ENCODE results near the gene COL18A1.
A peak's percentile ranks its signal among the peaks of the same experiment; 100 is the strongest.

The COL18A1 gene

DNA sequence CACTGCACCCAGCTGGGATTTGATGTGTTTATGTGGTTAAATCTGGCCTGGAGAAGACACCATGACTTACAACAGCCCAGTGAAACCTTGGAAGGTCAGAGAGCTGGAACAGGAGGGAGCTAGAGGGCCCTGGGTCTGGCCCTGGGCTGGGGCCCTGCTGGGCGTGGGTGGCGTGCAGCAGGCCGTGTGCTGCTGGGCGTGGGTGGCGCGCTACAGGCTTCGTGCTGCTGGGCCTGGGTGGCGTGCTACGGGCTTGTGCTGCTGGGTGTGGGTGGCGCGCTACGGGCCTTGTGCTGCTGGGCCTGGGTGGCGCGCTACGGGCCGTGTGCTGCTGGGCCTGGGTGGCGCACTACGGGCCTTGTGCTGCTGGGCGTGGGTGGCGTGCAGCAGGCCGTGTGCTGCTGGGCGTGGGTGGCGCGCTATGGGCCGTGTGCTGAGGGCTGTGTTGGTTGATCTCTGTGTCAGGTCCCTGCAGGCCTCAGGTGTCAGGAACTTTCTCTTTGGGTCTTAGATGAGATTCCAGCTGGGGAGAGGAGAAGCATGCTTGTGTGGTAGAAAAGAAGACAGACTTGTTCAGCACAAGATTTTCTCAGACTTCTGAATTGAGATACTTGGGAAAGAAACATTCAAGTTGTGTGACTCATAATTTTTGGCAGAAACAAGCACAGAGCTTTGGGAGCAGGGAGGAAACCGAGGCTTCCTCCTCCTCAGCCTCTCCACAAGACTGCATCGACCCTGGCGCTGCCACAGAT is 66.0 kb downstream of the COL18A1 start:
- DNase-seq = no peak

DNA sequence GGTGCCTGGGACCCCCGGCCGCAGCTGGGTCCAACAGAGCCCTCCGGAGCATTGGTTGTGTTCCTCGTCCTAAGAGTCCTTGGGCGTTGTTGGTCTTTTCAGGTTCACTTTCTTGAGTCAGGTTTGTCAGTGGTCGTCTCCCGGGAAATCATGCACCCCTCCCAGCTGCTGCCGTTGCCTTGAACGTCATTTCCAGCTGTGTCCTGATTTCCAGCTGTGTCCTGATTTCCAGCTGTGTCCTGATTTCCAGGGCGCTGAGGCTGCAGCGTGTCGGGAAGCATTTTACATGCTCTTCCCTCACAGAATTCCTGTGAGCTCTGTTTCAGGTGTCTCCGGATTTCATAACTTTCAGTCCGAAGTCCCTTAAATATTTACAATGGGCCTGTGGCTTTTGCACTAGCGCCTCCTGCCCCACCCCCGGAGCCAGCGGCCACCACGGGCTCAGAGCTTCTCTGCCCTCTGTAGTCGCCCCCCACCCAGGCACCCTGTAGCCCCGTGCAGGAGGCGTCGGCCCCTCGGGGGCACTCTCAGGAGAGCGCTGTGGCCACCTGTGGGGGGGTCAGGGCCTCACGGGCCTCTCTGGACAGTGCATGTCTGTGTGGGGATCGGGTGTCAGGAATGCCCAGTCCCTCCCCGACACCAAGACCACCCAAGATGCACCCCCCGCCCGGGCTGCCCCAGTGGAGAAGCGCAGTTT is 66.7 kb downstream of the COL18A1 start:
- DNase-seq = no peak

DNA sequence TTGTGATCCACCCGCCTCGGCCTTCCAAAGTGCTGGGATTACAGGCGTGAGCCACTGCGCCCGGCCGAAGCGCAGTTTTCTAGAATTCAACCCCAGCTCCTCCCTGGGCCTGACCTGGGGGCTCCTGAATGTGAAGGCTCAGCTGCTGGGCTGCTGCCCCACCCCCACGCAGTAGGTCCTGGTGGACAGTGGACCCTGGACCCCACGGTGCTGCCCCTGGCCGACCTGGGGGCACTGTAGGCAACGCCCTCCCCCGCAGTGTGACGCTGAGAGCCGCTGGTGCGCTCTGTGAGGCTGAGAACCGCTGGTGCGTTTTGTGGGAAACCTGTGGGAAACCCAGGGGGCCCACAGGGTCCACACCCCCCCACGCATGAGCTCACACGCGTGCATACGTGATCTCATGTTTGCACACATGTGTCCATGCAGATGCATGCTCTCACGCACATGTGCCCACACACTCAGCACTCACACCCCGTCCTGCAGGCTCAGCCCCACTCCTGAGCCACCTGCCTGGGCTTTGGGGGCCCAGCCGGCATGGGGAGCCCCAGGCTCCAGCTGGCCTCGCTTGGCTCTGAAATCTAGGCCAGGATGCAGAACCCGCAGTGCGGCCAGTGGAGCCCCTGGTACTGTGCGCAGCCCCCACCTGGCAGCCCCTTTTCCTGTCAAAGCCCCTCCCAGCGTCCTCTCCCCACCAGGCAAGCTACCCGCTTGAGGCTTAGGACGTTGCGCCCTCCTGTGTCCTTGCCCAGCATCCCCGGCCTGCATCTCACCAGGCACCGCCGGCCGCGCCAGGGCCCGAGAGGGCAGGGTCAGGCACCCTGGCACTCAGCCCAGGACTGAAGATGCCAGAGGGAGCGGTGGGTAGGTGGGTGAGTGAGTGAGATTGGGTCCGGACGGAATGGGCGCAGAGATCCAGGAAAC is 67.7 kb downstream of the COL18A1 start:
- DNase-seq = no peak

DNA sequence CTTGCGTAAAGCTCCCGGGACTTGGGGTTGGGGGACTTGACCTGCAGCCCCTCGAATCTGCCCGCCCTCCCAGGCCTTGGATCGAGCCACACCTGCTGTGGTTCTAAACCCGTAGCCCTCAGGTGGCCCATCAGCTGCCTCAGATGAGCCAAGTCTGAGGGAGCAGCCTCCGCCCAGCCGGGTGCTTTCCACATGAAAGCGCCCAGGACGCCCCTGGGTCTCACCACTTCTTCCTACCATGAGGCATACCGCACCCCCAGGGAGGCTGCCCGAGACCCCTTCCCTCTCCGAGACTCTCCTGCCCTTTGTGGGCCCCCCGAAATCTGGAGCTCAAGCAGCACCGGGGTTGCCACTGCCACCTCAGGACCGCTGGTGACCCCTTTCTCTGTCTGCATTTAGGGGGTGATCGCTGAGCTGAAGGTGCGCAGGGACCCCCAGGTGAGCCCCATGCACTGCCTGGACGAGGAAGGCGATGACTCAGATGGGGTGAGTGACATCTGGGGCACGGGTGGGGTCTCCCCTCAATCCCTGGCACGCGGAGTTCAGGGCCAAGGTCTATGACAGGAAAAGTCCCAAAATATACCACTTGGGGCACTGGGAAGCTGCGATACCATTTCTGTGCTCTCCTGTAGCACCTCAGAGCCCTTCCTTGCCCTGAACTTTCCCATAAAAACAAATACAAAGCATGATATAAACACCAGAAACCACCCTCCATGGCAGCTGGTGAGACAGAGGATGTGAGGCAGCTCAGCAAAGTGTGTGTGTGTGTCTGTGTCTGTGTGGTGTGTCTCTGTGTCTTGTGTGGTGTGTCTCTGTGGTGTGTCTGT is 68.7 kb downstream of the COL18A1 start:
- DNase-seq = no peak

DNA sequence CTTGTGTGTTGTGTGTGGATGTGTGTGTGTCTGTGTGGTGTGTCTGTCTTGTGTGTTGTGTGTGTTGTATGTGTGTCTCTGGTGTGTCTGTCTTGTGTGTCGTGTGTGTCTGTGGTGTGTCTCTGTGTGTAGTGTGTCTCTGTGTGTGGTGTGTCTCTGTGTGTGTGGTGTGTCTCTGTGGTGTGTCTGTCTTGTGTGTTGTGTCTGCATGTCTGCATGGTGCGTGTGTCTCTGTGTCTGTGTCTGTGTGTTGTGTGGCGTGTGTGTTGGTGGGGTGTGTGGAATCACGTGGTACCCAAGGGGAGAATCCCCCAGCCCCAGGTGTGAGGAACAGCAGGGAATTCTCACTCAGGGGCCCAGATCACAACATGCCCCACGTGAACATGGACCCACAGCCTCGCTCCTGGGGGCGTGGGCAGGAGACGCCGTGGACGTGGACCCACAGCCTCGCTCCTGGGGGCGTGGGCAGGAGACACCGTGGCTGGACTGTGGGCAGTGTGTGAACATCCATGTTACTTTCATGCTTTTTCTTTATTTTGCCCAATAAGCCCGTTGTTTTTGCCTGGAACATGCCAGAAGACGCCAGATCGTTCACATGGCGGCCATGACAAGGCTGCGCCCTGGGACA is 69.5 kb downstream of the COL18A1 start:
- no peak for DNase-seq

DNA sequence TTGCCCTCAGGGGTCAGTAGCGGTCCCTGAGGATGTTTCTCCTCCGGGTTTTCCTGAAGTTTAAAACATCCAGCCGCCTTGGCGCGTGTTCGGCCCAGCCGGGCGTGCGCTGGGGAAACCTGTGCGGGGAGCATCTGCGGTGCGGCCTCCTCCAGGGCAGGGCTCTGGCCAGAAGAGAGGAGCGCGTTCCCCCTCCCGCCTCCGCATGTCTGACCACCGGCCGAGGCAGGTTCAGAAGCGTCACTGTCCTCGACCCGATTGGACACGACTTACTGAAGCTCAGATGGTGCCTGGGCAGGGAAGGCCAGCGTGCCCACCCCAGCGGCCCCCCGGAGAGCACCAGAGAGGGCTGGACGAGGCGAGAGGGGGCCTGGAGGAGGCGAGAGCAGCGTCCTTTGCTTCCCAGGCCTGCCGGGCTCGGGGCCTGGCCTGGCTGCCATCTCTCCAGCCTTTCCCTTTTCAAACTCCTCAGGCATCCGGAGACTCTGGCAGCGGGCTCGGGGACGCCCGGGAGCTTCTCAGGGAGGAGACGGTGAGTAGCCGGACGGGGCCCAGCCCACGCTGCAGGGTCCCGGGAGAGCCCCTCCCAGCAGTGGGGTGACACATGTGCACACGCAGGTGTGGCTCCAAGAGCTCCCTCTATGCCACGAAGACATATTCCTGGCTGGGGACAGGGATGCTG is 70.2 kb downstream of the COL18A1 start:
- no peak for DNase-seq

DNA sequence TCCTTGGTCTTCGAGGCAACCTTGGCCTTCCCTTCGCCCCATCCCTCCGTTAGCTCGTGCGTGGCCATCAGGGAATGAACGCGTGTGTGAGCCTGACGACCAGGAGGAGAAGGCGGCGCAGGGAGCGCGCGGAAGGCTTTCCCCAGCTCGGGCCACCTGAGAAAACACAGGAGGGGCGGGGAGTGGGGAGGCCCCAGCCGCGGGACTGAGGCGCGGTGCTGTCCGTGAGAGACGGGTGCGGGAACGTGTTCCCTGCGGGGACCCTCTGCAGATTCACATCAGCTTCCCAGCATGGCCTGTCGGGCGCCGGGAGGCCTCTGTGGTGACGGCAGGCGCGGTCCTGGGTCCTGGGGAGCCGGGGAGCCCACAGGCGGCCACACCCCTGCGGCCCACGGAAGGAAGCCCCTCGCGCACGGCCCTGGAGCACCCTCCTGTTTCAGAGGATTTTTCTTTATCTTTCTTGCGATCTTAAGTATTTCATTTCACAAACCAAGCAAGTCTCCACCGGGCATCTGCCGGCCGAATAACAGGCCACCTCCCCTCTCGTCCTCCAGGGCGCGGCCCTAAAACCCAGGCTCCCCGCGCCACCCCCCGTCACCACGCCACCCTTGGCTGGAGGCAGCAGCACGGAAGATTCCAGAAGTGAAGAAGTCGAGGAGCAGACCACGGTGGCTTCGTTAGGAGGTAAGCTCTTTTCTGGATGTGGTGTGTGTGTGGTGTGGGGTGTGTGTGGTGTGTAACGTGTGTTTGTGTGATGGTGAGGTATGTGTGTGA is 71.0 kb downstream of the COL18A1 start:
- DNase-seq = no peak

DNA sequence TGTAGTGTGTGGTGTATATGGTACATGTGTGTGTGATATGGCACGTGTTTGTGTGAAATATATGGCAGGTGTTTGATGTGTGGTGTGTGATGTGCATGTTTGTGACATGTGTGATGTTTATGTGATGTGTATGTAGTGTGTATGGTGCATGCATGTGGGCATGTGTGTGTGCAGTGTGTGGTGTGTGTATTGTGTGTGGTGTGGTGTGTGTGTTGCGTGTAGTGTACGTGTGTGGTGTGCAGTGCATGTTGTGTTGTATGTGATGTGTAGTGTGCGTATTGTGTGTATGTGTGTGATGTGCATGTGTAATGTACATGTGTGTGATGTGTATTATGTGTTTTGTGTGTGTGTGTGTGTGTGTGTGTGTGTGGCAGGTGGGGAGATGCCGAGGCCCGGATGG is 71.6 kb downstream of the COL18A1 start:
- DNase-seq = no peak

DNA sequence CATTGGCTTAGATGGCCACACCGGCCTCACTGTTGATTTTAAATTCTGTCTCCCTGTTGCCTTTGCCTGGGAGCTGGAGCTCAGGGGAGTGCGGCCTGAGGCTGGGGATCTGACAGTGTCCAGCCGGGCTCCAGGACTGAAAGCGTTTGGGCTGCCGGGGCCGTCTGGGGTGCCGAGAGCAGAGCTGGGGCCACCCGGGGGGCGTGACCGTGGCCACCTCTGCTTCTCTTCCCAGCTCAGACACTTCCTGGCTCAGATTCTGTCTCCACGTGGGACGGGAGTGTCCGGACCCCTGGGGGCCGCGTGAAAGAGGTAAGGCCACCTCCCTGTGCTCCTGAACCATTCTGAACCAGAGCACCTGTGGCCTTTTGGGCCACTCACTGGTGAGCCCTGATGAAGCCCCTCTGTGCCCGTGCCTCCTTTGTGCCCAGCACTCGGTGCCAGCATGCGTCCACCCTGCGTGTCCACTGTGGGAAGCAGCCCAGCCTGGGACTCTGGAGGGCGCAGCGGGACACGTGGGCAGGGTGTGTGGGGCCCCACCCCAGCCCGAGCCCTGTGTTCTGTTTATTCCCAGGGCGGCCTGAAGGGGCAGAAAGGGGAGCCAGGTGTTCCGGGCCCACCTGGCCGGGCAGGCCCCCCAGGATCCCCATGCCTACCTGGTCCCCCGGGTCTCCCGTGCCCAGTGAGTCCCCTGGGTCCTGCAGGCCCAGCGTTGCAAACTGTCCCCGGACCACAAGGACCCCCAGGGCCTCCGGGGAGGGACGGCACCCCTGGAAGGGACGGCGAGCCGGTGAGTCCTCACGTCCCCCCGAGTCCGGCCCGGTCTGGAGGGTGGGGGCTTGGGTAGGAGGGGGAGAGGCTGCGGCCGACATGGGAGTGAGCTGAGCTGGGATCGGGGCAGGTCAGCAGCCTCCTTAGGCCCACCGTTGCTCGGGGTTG is 72.5 kb downstream of the COL18A1 start:
- no peak for DNase-seq

DNA sequence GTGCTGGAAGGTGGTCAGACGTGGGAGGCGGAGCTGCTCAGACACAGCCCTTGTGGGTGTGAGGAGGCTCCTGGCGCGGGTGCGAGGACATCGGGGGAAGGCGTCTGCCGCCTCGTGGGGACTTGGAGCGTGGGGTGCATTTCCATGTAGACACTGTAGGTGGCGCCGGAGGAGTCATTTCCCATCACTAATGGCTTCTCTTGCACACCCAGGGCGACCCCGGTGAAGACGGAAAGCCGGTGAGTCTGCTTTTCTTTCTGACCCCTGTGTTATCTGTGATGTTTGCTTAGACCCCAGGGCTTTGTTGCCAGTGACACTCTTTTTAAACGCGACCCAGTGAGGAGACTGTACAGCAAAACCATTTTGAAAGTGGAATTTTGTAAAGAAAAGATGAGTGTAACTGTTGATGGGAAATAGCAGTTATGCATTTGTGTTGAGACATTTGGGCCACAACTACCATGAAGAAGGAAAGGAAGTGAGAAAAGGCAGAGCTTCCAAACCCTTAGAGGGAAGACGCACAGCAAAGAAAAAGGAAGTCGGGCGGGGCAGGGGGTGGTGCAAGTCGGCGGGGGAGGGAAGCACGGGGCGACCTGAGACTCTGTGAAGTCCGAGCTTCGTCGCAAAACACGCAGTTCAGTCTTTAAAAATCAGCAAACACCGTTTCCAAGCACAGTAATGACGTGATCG is 73.3 kb downstream of the COL18A1 start:
- peak; percentile 81 for DNase-seq

DNA sequence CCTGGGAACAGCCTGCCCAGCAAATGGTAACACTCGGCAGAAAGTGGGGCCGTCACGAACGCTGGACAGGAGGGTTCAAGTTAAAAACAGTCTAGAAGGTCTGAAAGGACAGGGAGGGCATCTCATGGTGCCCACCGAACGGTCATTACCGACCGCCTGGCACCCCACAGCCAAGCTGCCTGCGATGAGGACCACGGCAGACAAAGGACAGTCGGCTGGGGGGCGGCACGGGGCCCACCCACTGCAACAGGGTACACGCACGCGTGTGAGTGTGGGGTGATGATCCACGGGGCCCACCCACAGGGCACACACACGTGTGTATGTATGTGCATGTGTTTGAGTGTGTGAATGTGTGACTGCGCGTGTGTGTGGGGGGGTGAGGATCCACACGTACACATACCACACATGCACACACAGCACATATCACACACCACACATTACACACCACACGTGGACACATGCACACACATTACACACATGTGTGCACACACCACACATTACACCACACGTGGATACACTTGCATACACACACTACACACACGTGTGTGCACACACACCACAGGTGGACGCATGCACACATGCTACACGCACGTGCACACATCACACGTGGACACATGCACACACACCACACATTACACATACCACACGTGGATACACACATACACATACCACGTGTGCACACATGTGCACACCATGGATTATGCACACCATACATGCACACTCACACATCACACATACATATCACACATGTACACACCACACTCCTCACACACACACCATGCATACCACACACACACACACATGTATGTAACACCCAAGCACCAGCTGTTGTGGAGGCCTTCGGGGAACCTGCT is 74.1 kb downstream of the COL18A1 start:
- DNase-seq = no peak

DNA sequence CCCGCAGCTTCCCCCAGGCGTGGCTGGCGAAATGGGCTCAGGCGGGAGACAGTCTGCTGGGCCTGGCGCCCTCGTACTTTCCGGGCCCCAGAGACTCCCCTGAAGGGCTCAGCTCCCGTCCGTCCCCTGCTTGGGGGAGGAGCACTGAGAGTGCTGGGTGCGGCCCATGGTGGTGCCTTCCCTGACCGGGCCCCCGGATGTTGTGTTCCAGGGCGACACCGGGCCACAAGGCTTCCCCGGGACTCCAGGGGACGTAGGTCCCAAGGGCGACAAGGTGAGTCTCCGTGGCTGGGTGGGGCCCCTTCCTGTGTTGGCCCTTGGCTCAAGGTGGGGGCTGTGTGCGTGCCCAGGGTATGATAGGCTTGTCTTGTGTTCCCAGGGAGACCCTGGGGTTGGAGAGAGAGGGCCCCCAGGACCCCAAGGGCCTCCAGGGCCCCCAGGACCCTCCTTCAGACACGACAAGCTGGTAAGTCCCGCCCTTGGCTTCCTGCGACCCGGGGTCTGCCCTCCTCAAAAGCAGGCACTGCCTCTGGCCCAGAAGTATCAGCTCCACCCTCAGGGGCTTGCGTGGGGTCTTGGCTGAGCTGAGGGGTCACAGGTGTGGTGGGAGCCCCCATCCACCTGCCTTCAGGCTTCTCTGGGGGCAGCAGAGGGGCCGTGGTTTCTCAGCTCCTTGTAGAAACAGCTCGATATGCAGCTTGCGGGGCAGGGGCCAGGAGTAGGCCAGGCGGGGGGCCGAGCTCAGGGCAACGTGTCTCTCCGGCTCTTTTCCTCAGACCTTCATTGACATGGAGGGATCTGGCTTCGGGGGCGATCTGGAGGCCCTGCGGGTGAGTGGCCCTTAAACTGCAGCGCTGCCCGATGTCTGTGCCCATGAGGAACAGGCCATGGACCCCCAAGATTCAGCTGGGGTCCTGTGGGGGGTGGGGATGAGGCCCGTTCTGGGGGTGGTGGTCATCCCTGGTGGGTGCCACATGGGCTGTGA is 75.0 kb downstream of the COL18A1 start:
- DNase-seq = no peak

DNA sequence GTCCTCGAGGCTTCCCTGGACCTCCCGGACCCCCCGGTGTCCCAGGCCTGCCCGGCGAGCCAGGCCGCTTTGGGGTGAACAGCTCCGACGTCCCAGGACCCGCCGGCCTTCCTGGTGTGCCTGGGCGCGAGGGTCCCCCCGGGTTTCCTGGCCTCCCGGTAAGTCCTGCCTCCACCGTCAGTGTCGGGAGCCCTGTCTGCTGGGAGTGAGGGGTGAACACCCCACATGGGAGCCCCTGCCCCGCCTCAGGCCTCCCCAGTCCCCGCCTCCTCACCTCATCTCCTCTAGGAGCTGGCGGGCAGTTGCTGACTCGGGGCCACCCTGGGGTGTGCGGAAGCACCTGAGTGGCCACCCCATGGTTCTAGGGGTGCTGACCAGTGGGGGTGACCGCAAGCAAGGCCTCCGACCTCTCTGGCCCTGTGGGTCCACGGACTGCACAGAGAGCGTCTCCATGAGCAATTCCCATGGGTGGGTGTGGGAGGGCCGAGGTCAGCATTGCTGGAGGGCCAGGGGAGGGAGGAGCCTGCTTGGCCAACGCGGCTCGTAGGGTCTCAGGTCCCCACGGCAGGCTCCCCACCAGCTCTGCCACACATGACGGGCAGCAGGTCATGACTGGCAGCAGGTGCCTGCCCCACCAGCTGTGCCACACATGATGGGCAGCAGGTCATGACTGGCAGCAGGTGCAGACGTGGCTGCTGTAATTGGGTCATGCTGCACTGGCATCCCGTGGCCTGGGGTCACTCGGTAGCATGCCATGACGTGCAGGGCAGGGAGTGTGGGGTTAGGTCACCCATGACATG is 75.9 kb downstream of the COL18A1 start:
- DNase-seq = no peak

DNA sequence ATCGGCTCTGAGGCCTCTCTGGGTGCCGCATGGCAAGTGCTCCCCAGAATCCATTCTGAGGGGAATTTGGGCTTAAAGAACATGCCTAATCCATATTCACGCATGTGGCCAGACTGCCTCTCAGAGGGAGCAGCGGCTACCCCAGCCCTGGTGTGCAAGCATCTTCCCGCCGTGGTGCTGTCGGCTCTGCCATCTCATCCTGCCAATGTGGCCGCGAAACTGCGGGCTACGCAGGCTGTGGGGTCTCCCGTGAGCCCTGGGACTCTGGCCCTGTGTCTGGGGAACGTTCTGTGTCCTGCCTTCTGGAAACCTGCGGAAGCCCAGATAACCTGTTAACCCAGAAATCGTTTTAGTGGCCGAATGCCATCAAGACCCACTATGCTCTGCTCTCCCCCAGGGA is 76.6 kb downstream of the COL18A1 start:
- no peak for DNase-seq

DNA sequence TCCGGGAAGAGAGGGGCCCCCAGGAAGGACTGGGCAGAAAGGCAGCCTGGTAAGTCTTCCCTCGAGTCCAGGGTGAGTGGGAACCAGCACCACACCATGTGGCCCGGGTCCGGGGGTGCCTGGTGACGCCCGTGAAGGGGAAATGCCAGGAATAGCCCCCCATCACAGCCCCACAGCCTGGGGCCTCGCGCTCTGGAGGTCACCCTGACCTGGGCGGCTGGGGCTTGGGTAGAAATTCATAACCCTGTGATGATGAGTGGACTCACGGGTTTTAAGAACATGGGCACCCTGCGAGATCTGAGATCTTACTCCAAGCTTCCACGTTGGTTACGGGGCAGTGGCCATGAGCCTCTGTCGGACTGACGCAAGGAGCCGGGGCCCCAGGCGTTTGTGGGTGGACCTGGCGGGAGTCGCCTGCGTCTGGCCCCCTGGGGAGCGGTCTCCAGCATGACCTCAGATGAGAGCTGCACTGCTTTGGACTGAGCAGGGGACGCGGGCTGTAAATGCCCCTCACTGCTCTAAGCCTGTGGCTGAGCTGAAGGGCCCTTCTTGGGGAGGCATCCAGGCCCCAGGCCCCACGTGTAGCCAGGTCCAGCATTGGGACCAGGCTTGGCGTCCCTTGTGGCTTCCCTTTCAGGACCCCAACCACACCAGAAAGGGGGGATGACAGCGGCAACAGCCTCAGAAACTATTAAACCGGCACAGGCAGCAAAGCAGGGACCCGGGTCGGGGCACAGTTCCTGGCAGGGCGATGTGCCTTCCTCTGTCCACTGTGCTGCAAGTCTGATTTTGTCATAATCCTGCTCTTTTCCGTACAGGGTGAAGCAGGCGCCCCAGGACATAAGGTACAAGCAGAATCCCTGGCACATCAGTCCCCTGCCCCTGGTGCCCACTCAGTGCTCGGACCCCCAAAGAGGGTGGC is 77.3 kb downstream of the COL18A1 start:
- DNase-seq = peak; percentile 2
